ENCODE measurements around the gene SPATA13.

DNA sequence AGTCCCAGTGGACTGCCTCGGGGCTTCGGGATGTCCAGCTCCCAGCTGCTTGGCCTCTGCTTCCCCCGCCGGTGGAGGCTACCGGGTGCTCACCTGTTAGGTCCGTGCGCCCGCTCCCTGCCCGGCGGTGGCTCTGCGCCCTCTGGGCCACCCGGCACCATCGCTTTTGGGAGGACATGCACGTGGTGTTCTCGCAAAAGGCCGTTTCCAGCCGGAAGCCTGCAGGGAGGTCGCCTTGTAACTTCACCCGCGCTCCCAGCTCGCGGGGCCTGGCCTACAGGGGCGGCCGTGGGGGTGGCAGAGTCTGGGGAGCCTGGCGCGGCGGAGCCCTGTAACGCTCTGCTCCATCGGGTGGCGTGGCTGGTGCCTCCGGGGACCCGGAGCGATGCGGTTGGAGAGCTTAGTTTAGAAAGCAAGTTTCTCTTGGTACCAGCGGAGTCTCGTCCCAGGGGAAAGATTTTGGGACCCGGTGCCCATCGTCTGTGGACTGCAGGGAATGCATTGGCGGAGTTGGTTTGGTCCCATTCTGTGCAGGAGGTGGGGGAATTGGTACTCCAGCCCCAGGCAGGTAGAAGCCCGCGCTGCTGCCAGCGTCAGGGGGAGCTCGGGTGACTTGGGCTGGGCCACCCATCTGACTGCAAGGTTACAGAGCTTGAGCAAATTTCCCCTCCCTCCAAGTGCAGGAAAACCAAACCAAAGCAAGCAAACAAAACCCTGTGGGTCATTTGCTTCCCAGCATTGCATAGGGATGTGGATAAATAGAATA, 673 bp downstream of the SPATA13 start:
- TF ChIP-seq, protein P1, sequence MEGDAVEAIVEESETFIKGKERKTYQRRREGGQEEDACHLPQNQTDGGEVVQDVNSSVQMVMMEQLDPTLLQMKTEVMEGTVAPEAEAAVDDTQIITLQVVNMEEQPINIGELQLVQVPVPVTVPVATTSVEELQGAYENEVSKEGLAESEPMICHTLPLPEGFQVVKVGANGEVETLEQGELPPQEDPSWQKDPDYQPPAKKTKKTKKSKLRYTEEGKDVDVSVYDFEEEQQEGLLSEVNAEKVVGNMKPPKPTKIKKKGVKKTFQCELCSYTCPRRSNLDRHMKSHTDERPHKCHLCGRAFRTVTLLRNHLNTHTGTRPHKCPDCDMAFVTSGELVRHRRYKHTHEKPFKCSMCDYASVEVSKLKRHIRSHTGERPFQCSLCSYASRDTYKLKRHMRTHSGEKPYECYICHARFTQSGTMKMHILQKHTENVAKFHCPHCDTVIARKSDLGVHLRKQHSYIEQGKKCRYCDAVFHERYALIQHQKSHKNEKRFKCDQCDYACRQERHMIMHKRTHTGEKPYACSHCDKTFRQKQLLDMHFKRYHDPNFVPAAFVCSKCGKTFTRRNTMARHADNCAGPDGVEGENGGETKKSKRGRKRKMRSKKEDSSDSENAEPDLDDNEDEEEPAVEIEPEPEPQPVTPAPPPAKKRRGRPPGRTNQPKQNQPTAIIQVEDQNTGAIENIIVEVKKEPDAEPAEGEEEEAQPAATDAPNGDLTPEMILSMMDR (IDR thresholded peaks at IDR 0.05) = peak in 1 of 4 experiments; percentile 1
- no peak for TF ChIP-seq POLR2A (IDR thresholded peaks at IDR 0.05)
